Activated CD4-positive, alpha-beta T cell treated with anti-CD3 and anti-CD28 coated beads, Interleukin-2, amount 50 U/mL, for 24 hours (primary cell): ENCODE data around the gene CST6.
"Not testable (repeated sequence)": the region's sequence is repeated elsewhere in the genome, so short reads cannot be mapped to it uniquely, and the experiment has no call there.

Source experiments
- DNase-seq, 2 donors: peaks; one replicate each; pipeline ENCODE4 v3.0.0-alpha.2; 2020; ENCODE audit warnings: low read depth in 1 of 2, low spot score in 1 of 2

Gene CST6

GRCh38 chr11:66014804-66015453 lies 3.1 kb downstream of the CST6 start:
- DNase-seq, result no peak

GRCh38 chr11:66015454-66015881 lies 3.7 kb downstream of the CST6 start:
- DNase-seq, result no peak

- no peak for DNase-seq
Measured at GRCh38 chr11:66015936-66016792, 4.4 kb downstream of the CST6 start.

GRCh38 chr11:66016793-66017177 lies 5.0 kb downstream of the CST6 start:
- no peak for DNase-seq

- no peak for DNase-seq
Measured at GRCh38 chr11:66017321-66017720, 5.5 kb downstream of the CST6 start.

- no peak for DNase-seq
Measured at GRCh38 chr11:66020212-66020611, 8.4 kb downstream of the CST6 start.

GRCh38 chr11:66020618-66021357 lies 9.0 kb downstream of the CST6 start:
- no peak for DNase-seq

- DNase-seq, result peak; percentile 66 to 82
Measured at GRCh38 chr11:66022401-66023185, 10.8 kb downstream of the CST6 start.

- not testable (repeated sequence) for DNase-seq
Measured at GRCh38 chr11:66023186-66023440, 11.3 kb downstream of the CST6 start.

- DNase-seq, result no peak
Measured at GRCh38 chr11:66026017-66026529, 14.3 kb downstream of the CST6 start, which contains the start of gene CATSPER1. CATSPER1 (minus strand) TSS chr11:66026479; CDS start chr11:66026379, 100 bp downstream.

- DNase-seq, result no peak
Measured at GRCh38 chr11:66032957-66033735, 21.3 kb downstream of the CST6 start.

- no peak for DNase-seq
Measured at GRCh38 chr11:66035653-66036333, 24.0 kb downstream of the CST6 start.

GRCh38 chr11:66036334-66036710 lies 24.5 kb downstream of the CST6 start:
- no peak for DNase-seq

GRCh38 chr11:66037327-66037726 lies 25.5 kb downstream of the CST6 start:
- DNase-seq, result no peak

- DNase-seq, result no peak
Measured at GRCh38 chr11:66039765-66040164, 28.0 kb downstream of the CST6 start.

GRCh38 chr11:66042227-66042995 lies 30.6 kb downstream of the CST6 start:
- no peak for DNase-seq

- DNase-seq, result no peak
Measured at GRCh38 chr11:66042996-66043906, 31.4 kb downstream of the CST6 start.

GRCh38 chr11:66044757-66045156 lies 32.9 kb downstream of the CST6 start:
- DNase-seq, result no peak
